Neuronal stem cell (in vitro differentiated cells): Measurements from ENCODE around the gene TMEM203.

Source experiments
- DNase-seq: peaks from one replicate; pipeline ENCODE4 v3.0.0-alpha.2; 2013; ENCODE audit warnings: low spot score
- H2AFZ ChIP-seq: one replicate; pipeline ENCODE4 v1.6.1; 2013; ENCODE audit warnings: mild to moderate bottlenecking, low read length, inconsistent platforms
- H2AK5ac ChIP-seq: 2 replicates; pipeline ENCODE4 v1.6.1; 2013; ENCODE audit warnings: low read depth, mild to moderate bottlenecking, inconsistent platforms, low read length, moderate library complexity, mixed read lengths
- H2BK120ac ChIP-seq: 2 replicates; pipeline ENCODE4 v1.6.1; 2013; ENCODE audit warnings: low read depth, mild to moderate bottlenecking, inconsistent platforms, low read length, moderate library complexity, mixed read lengths
- H2BK12ac ChIP-seq: one replicate; pipeline ENCODE4 v1.6.1; 2013; ENCODE audit warnings: low read length, inconsistent platforms
- H2BK15ac ChIP-seq: 2 replicates; pipeline ENCODE4 v1.6.1; 2013; ENCODE audit warnings: mild to moderate bottlenecking, low read length, inconsistent platforms, mixed read lengths
- H2BK5ac ChIP-seq: one replicate; pipeline ENCODE4 v1.6.1; 2013; ENCODE audit warnings: inconsistent platforms, mild to moderate bottlenecking, low read length, moderate library complexity
- H3K14ac ChIP-seq: one replicate; pipeline ENCODE4 v1.6.1; 2013; ENCODE audit warnings: low read length, inconsistent platforms
- H3K18ac ChIP-seq: 2 replicates; pipeline ENCODE4 v1.6.1; 2013; ENCODE audit warnings: low read length, inconsistent platforms
- H3K23ac ChIP-seq: 2 replicates; pipeline ENCODE4 v1.6.1; 2013; ENCODE audit warnings: low read depth, mild to moderate bottlenecking, mixed read lengths, low read length, inconsistent platforms; ENCODE audit not compliant: poor library complexity
- H3K27ac ChIP-seq: replicated peaks from 3 replicates; pipeline ENCODE4 v1.5.1; 2013; ENCODE audit warnings: low read length, inconsistent platforms
- H3K27me3 ChIP-seq, 3 experiments: 2 replicates each; pipeline ENCODE4 v1.6.1; 2013; ENCODE audit warnings: low read length in 3 of 3, mild to moderate bottlenecking in 2 of 3, inconsistent platforms in 1 of 3, low read depth in 1 of 3, mixed read lengths in 1 of 3, moderate library complexity in 1 of 3; ENCODE audit not compliant: control insufficient read depth in 3 of 3, insufficient read depth in 3 of 3
- H3K36me3 ChIP-seq, 2 donors: replicated peaks in 1 of 2; 2 replicates each; pipeline ENCODE4 v1.6.1; 2013; ENCODE audit warnings: low read length in 2 of 2; ENCODE audit not compliant: control insufficient read depth in 2 of 2, insufficient read depth in 2 of 2
- H3K4ac ChIP-seq: 2 replicates; pipeline ENCODE4 v1.6.1; 2013; ENCODE audit warnings: inconsistent platforms, mild to moderate bottlenecking, low read length, moderate library complexity
- H3K4me1 ChIP-seq, 2 donors: 1 replicate in 1 of 2; 2 replicates in 1 of 2; pipeline ENCODE4 v1.6.1; 2013; ENCODE audit warnings: low read length in 2 of 2, low read depth in 1 of 2; ENCODE audit not compliant: control insufficient read depth in 2 of 2, insufficient read depth in 1 of 2
- H3K4me2 ChIP-seq: one replicate; pipeline ENCODE4 v1.6.1; 2013; ENCODE audit warnings: mild to moderate bottlenecking, low read length, inconsistent platforms; ENCODE audit not compliant: insufficient read depth, poor library complexity, severe bottlenecking
- H3K4me3 ChIP-seq, 2 donors: 2 replicates each; pipeline ENCODE4 v1.5.1; 2013; ENCODE audit warnings: low read length in 2 of 2, mild to moderate bottlenecking in 2 of 2, inconsistent platforms in 1 of 2, moderate library complexity in 1 of 2
- H3K79me1 ChIP-seq: one replicate; pipeline ENCODE4 v1.6.1; 2013; ENCODE audit warnings: low read depth, mild to moderate bottlenecking, inconsistent platforms, low read length, moderate library complexity
- H3K9ac ChIP-seq: one replicate; pipeline ENCODE4 v1.6.1; 2013; ENCODE audit warnings: mild to moderate bottlenecking, low read depth, low read length, inconsistent platforms; ENCODE audit not compliant: poor library complexity
- H3K9me3 ChIP-seq, 2 donors: replicated peaks in 1 of 2; 2 replicates each; pipeline versions ENCODE3 to v1.6.1; 2013; ENCODE audit warnings: low read length in 2 of 2, mild to moderate bottlenecking in 2 of 2, inconsistent platforms in 1 of 2, low read depth in 1 of 2, mixed read lengths in 1 of 2, moderate library complexity in 1 of 2; ENCODE audit not compliant: control insufficient read depth in 2 of 2, insufficient read depth in 1 of 2
- H4K8ac ChIP-seq: one replicate; pipeline ENCODE4 v1.6.1; 2013; ENCODE audit warnings: low read depth, mild to moderate bottlenecking, inconsistent platforms, low read length, moderate library complexity
- H4K91ac ChIP-seq: one replicate; pipeline ENCODE4 v1.6.1; 2013; ENCODE audit warnings: low read length, low read depth, mild to moderate bottlenecking, inconsistent platforms; ENCODE audit not compliant: poor library complexity
- WGBS, 2 donors: extraction: QIAGEN DNeasy Blood & Tissue Kit; methylation state at CpG; one replicate each; pipeline ENCODE4 v1.1.7; 2013; ENCODE audit warnings: missing lambda C conversion rate in 2 of 2, mixed read lengths in 1 of 2; ENCODE audit not compliant: insufficient read length in 2 of 2, insufficient replicate concordance in 1 of 2; ENCODE audit errors: extremely low coverage in 2 of 2; 5-methylcytosine and 5-hydroxymethylcytosine counted together

Gene TMEM203

DNA sequence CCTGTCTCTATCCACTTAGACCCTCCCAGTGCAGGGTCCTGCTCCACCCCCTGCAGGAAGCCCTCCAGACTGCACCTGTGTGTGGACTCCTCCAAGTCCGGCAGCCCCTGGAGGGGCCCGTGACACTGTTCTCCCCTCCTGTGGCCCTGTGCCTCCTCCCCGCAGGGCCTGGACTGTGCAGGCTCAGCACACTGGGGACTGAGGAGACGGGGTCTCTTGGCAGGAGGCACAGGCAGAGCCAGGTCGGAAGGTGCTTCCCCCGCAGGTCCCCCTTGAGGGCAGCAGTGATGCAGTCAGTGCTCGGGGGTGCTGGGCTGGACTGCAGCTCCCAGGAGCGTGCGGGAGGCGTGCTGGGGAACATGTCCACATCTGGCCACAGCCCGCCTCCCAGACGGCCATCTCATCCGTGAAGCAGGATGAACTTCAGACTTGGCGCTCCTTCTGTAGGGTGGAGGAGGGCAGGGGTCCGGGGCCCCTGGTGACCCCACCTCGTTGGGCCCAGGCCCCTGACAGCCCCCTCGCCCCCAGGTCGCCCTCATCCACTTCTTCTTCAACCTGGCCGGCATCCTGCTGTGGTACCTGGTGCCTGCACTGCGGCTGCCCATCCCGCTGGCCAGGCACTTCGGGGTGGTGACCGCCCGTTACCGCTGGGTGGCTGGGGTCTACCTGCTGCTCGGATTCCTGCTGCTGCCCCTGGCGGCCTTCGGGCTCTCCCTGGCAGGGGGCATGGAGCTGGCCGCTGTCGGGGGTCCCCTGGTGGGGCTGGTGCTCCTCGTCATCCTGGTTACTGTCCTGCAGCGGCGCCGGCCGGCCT, 30.2 kb upstream of the TMEM203 start:
- H3K9me3 ChIP-seq, result no peaks in the 10 kb centered on the region
- no peak for DNase-seq
- peak overlapping the region; percentile 0 for H3K4me2 ChIP-seq
- no peak overlapping the region for H4K91ac ChIP-seq
- H3K27ac ChIP-seq, result no peak overlapping the region
- no peak overlapping the region for H3K4me3 ChIP-seq
- H2AK5ac ChIP-seq, result peak overlapping the region; percentile 99
- no peak overlapping the region for H2BK15ac ChIP-seq
- peak overlapping the region; percentile 37 for H3K4ac ChIP-seq
- no peak overlapping the region for H3K14ac ChIP-seq
- peak overlapping the region; percentile 65 for H4K8ac ChIP-seq
- H2AFZ ChIP-seq, result no peak overlapping the region
- peaks cover 15% of the 10 kb centered on the region in 2 donors for H3K4me1 ChIP-seq
- H3K23ac ChIP-seq, result peak overlapping the region; percentile 89
- H3K9ac ChIP-seq, result peak overlapping the region; percentile 70
- peaks cover 0 to 5% of the 10 kb centered on the region in 2 donors for H3K36me3 ChIP-seq
- H2BK12ac ChIP-seq, result peak overlapping the region; percentile 58
- H3K27me3 ChIP-seq, result peaks cover 0 to 5% (median 0%) of the 10 kb centered on the region in 3 experiments
- peak overlapping the region; percentile 85 for H3K18ac ChIP-seq
- no peak overlapping the region for H2BK120ac ChIP-seq
- H3K79me1 ChIP-seq, result peaks cover 12% of the 10 kb centered on the region
- no CpG with 5 or more reads among the region's 35 CpGs for WGBS, 2 donors
- peak overlapping the region; percentile 53 for H2BK5ac ChIP-seq

DNA sequence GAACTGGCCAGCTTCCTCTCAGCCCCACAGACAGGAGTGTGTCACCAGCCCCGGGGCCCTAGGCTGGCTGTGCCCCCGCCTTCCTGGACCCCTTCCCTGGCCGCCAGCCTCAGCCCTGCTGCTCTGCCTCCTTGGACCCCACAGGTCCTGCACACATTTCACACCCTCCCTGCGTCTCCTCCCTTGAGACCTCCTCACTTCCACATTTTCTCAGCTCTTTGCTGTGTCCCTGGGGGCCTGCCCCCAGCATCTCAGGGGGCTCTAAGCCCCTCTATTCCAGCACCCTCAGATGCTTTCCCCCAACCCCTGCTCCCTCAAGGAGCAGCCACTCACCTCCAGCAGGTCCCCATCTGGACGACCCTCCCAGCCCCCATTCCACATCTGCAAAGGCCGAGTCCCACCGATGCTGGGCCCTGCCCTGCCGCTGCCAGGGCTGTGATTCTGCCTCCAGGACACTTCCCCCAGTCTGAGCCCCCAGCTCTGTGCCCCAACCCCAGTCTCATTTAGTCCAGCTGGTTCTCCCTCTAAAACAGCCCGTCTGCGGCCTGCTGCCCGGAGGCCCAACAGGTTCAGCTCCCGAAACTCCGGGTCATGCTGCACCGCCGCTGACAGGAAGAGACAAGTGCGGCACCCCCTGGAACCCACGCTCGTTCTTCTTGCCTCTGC, 29.4 kb upstream of the TMEM203 start:
- H3K14ac ChIP-seq, result peak overlapping the region; percentile 71
- no peak overlapping the region for H2BK15ac ChIP-seq

DNA sequence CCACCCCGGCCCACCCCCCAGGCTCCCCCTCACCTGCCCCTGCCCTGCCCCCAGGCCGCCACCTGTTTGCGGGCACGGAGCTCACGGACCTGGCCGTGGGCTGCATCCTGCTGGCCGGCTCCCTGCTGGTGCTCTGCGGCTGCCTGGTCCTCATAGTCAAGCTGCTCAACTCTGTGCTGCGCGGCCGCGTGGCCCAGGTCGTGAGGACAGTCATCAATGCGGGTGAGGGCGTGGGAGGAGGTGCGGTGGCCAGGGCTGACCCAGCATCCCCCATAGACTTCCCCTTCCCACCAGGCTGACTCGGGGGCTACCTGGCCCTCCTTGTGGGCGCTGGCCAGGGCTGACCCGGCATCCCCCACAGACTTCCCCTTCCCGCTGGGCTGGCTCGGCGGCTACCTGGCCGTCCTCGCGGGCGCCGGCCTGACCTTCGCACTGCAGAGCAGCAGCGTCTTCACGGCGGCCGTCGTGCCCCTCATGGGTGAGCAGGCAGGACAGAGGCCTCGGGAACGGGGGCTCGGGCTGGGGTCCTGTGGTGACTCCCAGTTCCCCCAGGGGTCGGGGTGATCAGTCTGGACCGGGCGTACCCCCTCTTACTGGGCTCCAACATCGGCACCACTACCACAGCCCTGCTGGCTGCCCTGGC, 28.7 kb upstream of the TMEM203 start:
- H2BK120ac ChIP-seq, result peak overlapping the region; percentile 81

More for the DNA sequence above, 29.4 kb upstream of the TMEM203 start:
- DNase-seq, result no peak
- peak overlapping the region; percentile 99 for H2AK5ac ChIP-seq
- no peak overlapping the region for H2BK12ac ChIP-seq
- H3K18ac ChIP-seq, result peak overlapping the region; percentile 28
- peaks cover 0 to 5% (median 0%) of the 10 kb centered on the region in 3 experiments for H3K27me3 ChIP-seq
- peaks cover 12% of the 10 kb centered on the region for H3K79me1 ChIP-seq
- H3K9me3 ChIP-seq, result no peaks in the 10 kb centered on the region
- no peak overlapping the region for H4K91ac ChIP-seq
- no peak overlapping the region for H3K4me2 ChIP-seq
- H3K9ac ChIP-seq, result peak overlapping the region; percentile 70
- peak overlapping the region; percentile 65 for H4K8ac ChIP-seq
- no peak overlapping the region for H2BK120ac ChIP-seq
- peak overlapping the region; percentile 26 for H3K4ac ChIP-seq
- no peak overlapping the region for H2AFZ ChIP-seq
- no peak overlapping the region for H3K27ac ChIP-seq
- H2BK5ac ChIP-seq, result peak overlapping the region; percentile 53
- WGBS, 2 donors, result no CpG with 5 or more reads among the region's 18 CpGs
- peak overlapping the region; percentile 73 for H3K23ac ChIP-seq
- peaks cover 0 to 5% of the 10 kb centered on the region in 2 donors for H3K36me3 ChIP-seq
- peaks cover 15% of the 10 kb centered on the region in 2 donors for H3K4me1 ChIP-seq
- H3K4me3 ChIP-seq, result no peak overlapping the region

More for the DNA sequence above, 28.7 kb upstream of the TMEM203 start:
- Histone ChIP-seq H3K4ac (peak overlapping the region; percentile 37), H3K27me3 (peaks cover 0 to 7% (median 0%) of the 10 kb centered on the region in 3 experiments), H2BK15ac (no peak overlapping the region), H3K79me1 (peaks cover 12% of the 10 kb centered on the region), H3K23ac (peak overlapping the region; percentile 73), H2BK12ac (peak overlapping the region; percentile 73), H2BK5ac (peak overlapping the region; percentile 13), H2AFZ (no peak overlapping the region), H3K14ac (peak overlapping the region; percentile 56), H4K91ac (no peak overlapping the region), H3K4me1 (peaks cover 15% of the 10 kb centered on the region in 2 donors), H3K27ac (no peak overlapping the region), H3K36me3 (peaks cover 0 to 5% of the 10 kb centered on the region in 2 donors), H3K4me3 (no peak overlapping the region), H3K4me2 (no peak overlapping the region), H3K9me3 (no peaks in the 10 kb centered on the region), H4K8ac (no peak overlapping the region), H2AK5ac (peak overlapping the region; percentile 70), H3K18ac (peak overlapping the region; percentile 71), H3K9ac (peak overlapping the region; percentile 70)
- DNase-seq, result no peak
- no CpG with 5 or more reads among the region's 40 CpGs for WGBS, 2 donors
